H1 (cell line): Measurements from ENCODE around the gene APC2. TPM values are rescaled to one million over a fixed set of nuclear protein-coding genes. Genes with fewer than 3 reads are reported as not detected.

Experiments
- CHD1 ChIP-seq: IDR thresholded peaks from 2 replicates; pipeline ENCODE4 v1.6.1; 2012; ENCODE audit warnings: low read depth, low read length, improper control_type of control experiment
- CREB1 ChIP-seq: IDR thresholded peaks from 2 replicates; pipeline ENCODE4 v1.6.1; 2012; ENCODE audit warnings: inconsistent platforms
- EGR1 ChIP-seq: IDR thresholded peaks from 2 replicates; pipeline ENCODE4 v1.6.1; 2011; ENCODE audit warnings: low read depth, low read length, borderline replicate concordance
- MAFK ChIP-seq: IDR thresholded peaks from 2 replicates; pipeline ENCODE4 v1.6.1; 2012; ENCODE audit warnings: low read depth, mild to moderate bottlenecking, improper control_type of control experiment, low read length
- RFX5 ChIP-seq: IDR thresholded peaks from 2 replicates; pipeline ENCODE4 v1.6.1; 2011; ENCODE audit warnings: low read depth, low read length, improper control_type of control experiment, borderline replicate concordance
- SAP30 ChIP-seq: fragments of 300-600 bp; sonication (generic); IDR thresholded peaks from 2 replicates; pipeline ENCODE4 v1.7.1; 2012; ENCODE audit warnings: low read length, moderate library complexity, mild to moderate bottlenecking, inconsistent platforms; ENCODE audit not compliant: insufficient read depth, insufficient replicate concordance
- ZNF274 ChIP-seq: IDR thresholded peaks from 2 replicates; pipeline ENCODE4 v1.7.0; 2012; ENCODE audit warnings: low read length, borderline replicate concordance; ENCODE audit errors: extremely low read depth
- polyA plus RNA-seq, 7 experiments: library from polyadenylated mRNA; depleted of rRNA in 3 of 7; stranded (reverse) in 5 of 7; unstranded in 2 of 7; fragments of >200 nt in 5 of 7; fragments of 200-250 nt in 2 of 7; gene quantifications; 1 replicate in 5 of 7; 2 replicates in 1 of 7; 4 replicates in 1 of 7; pipeline versions ENCODE4 v1.2.1 to v1.2.3, GENCODE V29; 2011 to 2013; ENCODE audit warnings: missing spikeins in 2 of 7, mixed read lengths in 2 of 7
- total RNA-seq: library from RNA; stranded (reverse); fragmentation: NEBNext Ultra II Directional; extraction: Animal tissue kit (Norgen Biotek cat#: 25700); gene quantifications from 2 replicates; pipeline ENCODE4 v1.2.1, GENCODE V29; 2021

The APC2 gene
- total and polyA plus RNA-seq, 2 of the 8 experiments (the other 6 are each of a cell fraction or from before 2014, with no cell fraction given), result 1.3 to 4.1 TPM

GRCh38 chr19:1492474-1493006 lies 42.6 kb downstream of the APC2 start (continued):
- TF ChIP-seq ZNF274, result no peak
- no peak for TF ChIP-seq CREB1
- TF ChIP-seq SAP30, result no peak
- no peak for TF ChIP-seq EGR1
- no peak for TF ChIP-seq RFX5
- no peak for TF ChIP-seq MAFK
- TF ChIP-seq CHD1, result no peak
- TF ChIP-seq, all 59 proteins: peak for 0
